SK-N-SH (cell line): ENCODE data around the gene APP.

Source experiments
- CTCF ChIP-seq: fragments of 200-600 bp; sonication (generic); IDR thresholded peaks from 2 replicates; pipeline ENCODE4 v1.6.1; 2017; ENCODE audit warnings: antibody characterized with exemption, mild to moderate bottlenecking, moderate library complexity
- EP300 ChIP-seq, 2 experiments: IDR thresholded peaks; 2 replicates each; pipeline versions ENCODE4 v1.4.0 to v1.6.1; 2012; ENCODE audit warnings: borderline replicate concordance in 1 of 2, low read depth in 1 of 2, low read length in 1 of 2
- GABPA ChIP-seq: IDR thresholded peaks from 2 replicates; pipeline ENCODE4 v1.4.0; 2012; ENCODE audit warnings: low read depth, mild to moderate bottlenecking
- MAX ChIP-seq: IDR thresholded peaks from 2 replicates; pipeline ENCODE4 v1.4.0; 2012; ENCODE audit warnings: low read depth
- POLR2AphosphoS5 ChIP-seq: IDR thresholded peaks from 2 replicates; pipeline ENCODE4 v1.6.1; 2012; ENCODE audit warnings: low read depth, low read length
- REST ChIP-seq: IDR thresholded peaks from 2 replicates; pipeline ENCODE4 v1.6.1; 2012; ENCODE audit warnings: mild to moderate bottlenecking, low read depth, low read length, moderate library complexity
- RFX5 ChIP-seq: IDR thresholded peaks from 2 replicates; pipeline ENCODE4 v1.6.1; 2012; ENCODE audit warnings: mild to moderate bottlenecking, improper control_type of control experiment, low read length
- SIN3A ChIP-seq: IDR thresholded peaks from 2 replicates; pipeline ENCODE4 v1.6.1; 2012; ENCODE audit warnings: low read depth, mild to moderate bottlenecking, low read length, moderate library complexity, borderline replicate concordance
- YY1 ChIP-seq: IDR thresholded peaks from 2 replicates; pipeline ENCODE4 v1.4.0; 2012; ENCODE audit warnings: low read depth, mild to moderate bottlenecking

GRCh38 chr21:26057477-26058170 is 112.9 kb downstream of the APP start:
- TF ChIP-seq CTCF, result no peak
- no peak for TF ChIP-seq REST
- TF ChIP-seq EP300 (IDR thresholded peaks at IDR 0.05; ENCODE audit: borderline replicate concordance in 1 of 2, low read depth in 1 of 2, low read length in 1 of 2), result no peak
- no peak for TF ChIP-seq MAX
- TF ChIP-seq GABPA, result no peak
- no peak for TF ChIP-seq RFX5
- TF ChIP-seq SIN3A, result no peak
- TF ChIP-seq POLR2AphosphoS5, result no peak
- no peak for TF ChIP-seq YY1
